Ovary (tissue), 9 donors: ENCODE results near the gene GPR137. TPM values are rescaled to one million over a fixed set of nuclear protein-coding genes. Genes with fewer than 3 reads are reported as not detected.

Experiments
- DNase-seq, 5 donors: peaks; one replicate each; pipeline ENCODE4 v3.0.0-alpha.2; 2019 to 2020
- H3K27ac ChIP-seq, 2 donors: fragments of 200-600 bp; one replicate each; pipeline versions ENCODE4 v1.5.1 to v1.8.0; 2019 to 2022
- H3K27me3 ChIP-seq: fragments of 200-600 bp; one replicate; pipeline ENCODE4 v1.8.0; 2022
- H3K36me3 ChIP-seq: fragments of 200-600 bp; sonication (generic); one replicate; pipeline ENCODE4 v1.5.1; 2019
- H3K4me1 ChIP-seq: one replicate; pipeline ENCODE4 v1.8.1; 2013; ENCODE audit warnings: mild to moderate bottlenecking, moderate library complexity; ENCODE audit not compliant: insufficient read depth
- H3K4me3 ChIP-seq: fragments of 200-600 bp; sonication (generic); one replicate; pipeline ENCODE4 v1.5.1; 2017
- H3K9me3 ChIP-seq, 2 donors: fragments of 200-600 bp in 1 of 2; sonication (generic) in 1 of 2; one replicate each; pipeline versions ENCODE4 v1.5.1 to v1.8.1; 2013 to 2019; ENCODE audit warnings: mild to moderate bottlenecking in 1 of 2, moderate library complexity in 1 of 2
- EP300 ChIP-seq: sonication (generic); formaldehyde crosslinking; IDR thresholded peaks from one replicate; pipeline ENCODE4 v1.6.1; 2017; ENCODE audit warnings: antibody characterized with exemption
- POLR2A ChIP-seq: fragments of 450-650 bp; IDR thresholded peaks from one replicate; pipeline ENCODE4 v1.6.1; 2017; ENCODE audit warnings: antibody characterized with exemption, mild to moderate bottlenecking, moderate library complexity
- WGBS, 3 donors: extraction: QIAGEN DNeasy Blood & Tissue Kit in 1 of 3; methylation state at CpG; one replicate each; pipeline versions ENCODE4 v1.1.5 to v1.1.7; 2013 to 2017; 5-methylcytosine and 5-hydroxymethylcytosine counted together
- intact Hi-C, 4 donors: fragments of 100-400 bp; cut with DNase I; formaldehyde crosslinking; loops; one replicate each; pipeline versions ENCODE4 v1.11.0 to v1.15.1; 2022 to 2023
- polyA plus RNA-seq, 2 donors: library from polyadenylated mRNA; stranded (reverse); fragments of 200-250 nt in 1 of 2; fragments of 350-450 nt in 1 of 2; fragmentation: Illumina TruSeq in 1 of 2; extraction: RNeasy Lipid Tissue Mini Kit (QIAGEN cat#74804) in 1 of 2; gene quantifications; one replicate each; pipeline ENCODE4 v1.2.3, GENCODE V29; 2013 to 2014
- total RNA-seq, 7 donors: library from RNA; depleted of rRNA in 2 of 7; stranded (reverse); fragments of >200 nt in 2 of 7; fragmentation: NEBNext Ultra II Directional in 3 of 7; extraction: Animal tissue kit (Norgen Biotek cat#: 25700) in 3 of 7; gene quantifications; one replicate each; pipeline versions ENCODE4 v1.1.0 to v1.2.4, GENCODE V29; 2016 to 2023
- TF ChIP-seq, protein P1 (sequence below), 3 donors: fragments of 450-650 bp in 2 of 3; fragments of 200-600 bp in 1 of 3; IDR thresholded peaks; one replicate each; pipeline versions ENCODE4 v1.5.1 to v1.8.0; 2016 to 2022; ENCODE audit warnings: antibody characterized with exemption in 3 of 3, mild to moderate bottlenecking in 1 of 3
- donor health status: DM: no; HTN: no; CAD: no; lungs with moderate emphysema.
- donor health status: DM: no; HTN: no; CAD: no.
- donor health status: Bipolar disorder and iron deficiency.
- donor health status: DM: yes; HTN: yes; CAD: no.
- donor health status: DM: no; HTN: no; CAD: no.
- donor health status: DM: yes; HTN: yes; CAD: no.

The GPR137 gene
- total and polyA plus RNA-seq, 9 donors = 3.1 to 30.9 (median 23.2) TPM

DNA sequence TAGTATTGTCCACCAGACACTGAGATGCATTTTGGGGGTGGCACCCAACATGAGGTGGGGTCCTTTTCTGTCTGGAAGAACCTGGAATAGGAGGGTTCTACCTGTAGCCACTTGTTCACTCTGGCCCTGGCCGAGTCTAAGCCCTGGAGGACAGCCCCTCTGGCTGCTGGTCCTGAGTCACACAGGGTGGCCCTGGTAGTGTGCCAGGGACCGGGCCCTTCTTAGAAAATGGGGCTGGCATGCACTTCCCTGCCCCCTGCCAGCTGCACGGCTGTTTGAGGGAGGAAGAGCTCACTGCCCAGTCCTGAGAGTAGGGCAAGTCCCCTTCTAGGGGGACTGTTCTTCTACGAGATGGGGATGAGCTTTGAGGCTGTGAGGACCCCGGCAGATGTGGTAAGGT lies 32.2 kb upstream of the GPR137 start:
- intact Hi-C loops = loop anchor here in 1 of 4 donors (5.0 kb wide), 1 partner anchor 51 kb away; no protein-coding TSS in a partner anchor
- WGBS, 3 donors = 57 to 73% (median 63%) methylated on average over 5 of the region's 5 CpGs
- no peak overlapping the region for H3K27ac ChIP-seq
- H3K9me3 ChIP-seq = no peaks in the 10 kb centered on the region
- no peaks in the 10 kb centered on the region for H3K36me3 ChIP-seq
- H3K27me3 ChIP-seq = no peaks in the 10 kb centered on the region
- no peak for TF ChIP-seq POLR2A
- TF ChIP-seq EP300 = no peak
- TF ChIP-seq, protein P1, sequence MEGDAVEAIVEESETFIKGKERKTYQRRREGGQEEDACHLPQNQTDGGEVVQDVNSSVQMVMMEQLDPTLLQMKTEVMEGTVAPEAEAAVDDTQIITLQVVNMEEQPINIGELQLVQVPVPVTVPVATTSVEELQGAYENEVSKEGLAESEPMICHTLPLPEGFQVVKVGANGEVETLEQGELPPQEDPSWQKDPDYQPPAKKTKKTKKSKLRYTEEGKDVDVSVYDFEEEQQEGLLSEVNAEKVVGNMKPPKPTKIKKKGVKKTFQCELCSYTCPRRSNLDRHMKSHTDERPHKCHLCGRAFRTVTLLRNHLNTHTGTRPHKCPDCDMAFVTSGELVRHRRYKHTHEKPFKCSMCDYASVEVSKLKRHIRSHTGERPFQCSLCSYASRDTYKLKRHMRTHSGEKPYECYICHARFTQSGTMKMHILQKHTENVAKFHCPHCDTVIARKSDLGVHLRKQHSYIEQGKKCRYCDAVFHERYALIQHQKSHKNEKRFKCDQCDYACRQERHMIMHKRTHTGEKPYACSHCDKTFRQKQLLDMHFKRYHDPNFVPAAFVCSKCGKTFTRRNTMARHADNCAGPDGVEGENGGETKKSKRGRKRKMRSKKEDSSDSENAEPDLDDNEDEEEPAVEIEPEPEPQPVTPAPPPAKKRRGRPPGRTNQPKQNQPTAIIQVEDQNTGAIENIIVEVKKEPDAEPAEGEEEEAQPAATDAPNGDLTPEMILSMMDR (IDR thresholded peaks at IDR 0.05) = no peak
- peaks cover 10% of the 10 kb centered on the region for H3K4me1 ChIP-seq
- H3K4me3 ChIP-seq = no peak overlapping the region
- DNase-seq = no peak

DNA sequence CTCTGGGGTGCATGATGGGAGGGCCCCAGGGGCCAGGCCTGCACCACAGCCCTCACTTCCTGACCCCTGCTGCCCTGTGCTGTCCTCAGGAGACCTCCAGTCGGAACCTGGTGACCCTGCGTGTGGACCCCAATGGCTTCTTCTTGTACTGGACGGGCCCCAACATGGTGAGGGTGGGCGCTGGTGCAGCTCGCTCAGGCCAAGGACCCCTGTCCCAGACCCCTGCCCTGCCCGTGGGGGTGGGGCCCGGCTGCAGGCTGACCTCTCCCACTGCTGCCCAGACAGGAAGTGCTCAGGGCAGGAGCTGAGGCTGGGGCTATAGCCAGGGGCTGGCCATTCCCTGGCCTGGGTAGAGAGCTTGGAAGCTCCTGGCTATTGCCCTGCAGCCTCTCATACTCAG lies 31.3 kb upstream of the GPR137 start:
- Histone ChIP-seq H3K4me1 (peaks cover 10% of the 10 kb centered on the region), H3K9me3 (no peaks in the 10 kb centered on the region), H3K4me3 (no peak overlapping the region), H3K27me3 (no peaks in the 10 kb centered on the region), H3K27ac (no peak overlapping the region), H3K36me3 (no peaks in the 10 kb centered on the region)
- TF ChIP-seq EP300 = no peak
- TF ChIP-seq, protein P1 (IDR thresholded peaks at IDR 0.05) = no peak
- no peak for TF ChIP-seq POLR2A
- 79 to 83% (median 82%) methylated on average over 7 of the region's 7 CpGs for whole genome bisulfite sequencing, 3 donors
- no peak for DNase-seq
- intact Hi-C loops = loop anchor here in 1 of 4 donors (5.0 kb wide), 1 partner anchor 52 kb away; no protein-coding TSS in a partner anchor

- Histone ChIP-seq H3K4me1 (peaks cover 10% of the 10 kb centered on the region), H3K27ac (no peak overlapping the region), H3K9me3 (no peaks in the 10 kb centered on the region), H3K27me3 (no peaks in the 10 kb centered on the region), H3K36me3 (no peaks in the 10 kb centered on the region), H3K4me3 (no peak overlapping the region)
- TF ChIP-seq, protein P1 (IDR thresholded peaks at IDR 0.05) = no peak
- TF ChIP-seq POLR2A (no peak), EP300 (no peak)
- intact Hi-C loops = no loop called here
- no peak for DNase-seq
- WGBS, 3 donors = 83 to 88% (median 83%) methylated on average over 33 to 35 of the region's 35 CpGs
These were observed 30.2 kb upstream of the GPR137 start for GRCh38 chr11:64255135-64256128.

GRCh38 chr11:64256300-64256699 lies 29.3 kb upstream of the GPR137 start:
- Histone ChIP-seq H3K4me1 (peaks cover 5% of the 10 kb centered on the region), H3K4me3 (no peak overlapping the region), H3K9me3 (no peaks in the 10 kb centered on the region), H3K27me3 (no peaks in the 10 kb centered on the region), H3K27ac (no peak overlapping the region), H3K36me3 (no peaks in the 10 kb centered on the region)
- WGBS, 3 donors = 81 to 85% (median 82%) methylated on average over 15 of the region's 15 CpGs
- intact Hi-C loops = no loop called here
- no peak for DNase-seq
- TF ChIP-seq EP300 = no peak

- 86 to 94% (median 89%) methylated on average over 23 to 24 of the region's 24 CpGs for WGBS, 3 donors
- intact Hi-C loops = no loop called here
- no peak for TF ChIP-seq EP300
- TF ChIP-seq POLR2A = no peak
- TF ChIP-seq, protein P1 (IDR thresholded peaks at IDR 0.05) = no peak
These were observed 27.3 kb upstream of the GPR137 start for GRCh38 chr11:64258356-64258755.

More at GRCh38 chr11:64258356-64258755, 27.3 kb upstream of the GPR137 start:
- Histone ChIP-seq H3K4me1 (no peaks in the 10 kb centered on the region), H3K9me3 (no peaks in the 10 kb centered on the region), H3K4me3 (no peak overlapping the region), H3K36me3 (no peaks in the 10 kb centered on the region), H3K27ac (no peak overlapping the region), H3K27me3 (no peaks in the 10 kb centered on the region)
- no peak for DNase-seq
